ENCODE data around the gene FGF12. TPM values are rescaled to one million over a fixed set of nuclear protein-coding genes. Genes with fewer than 3 reads are reported as not detected.

Gene FGF12
- total and polyA plus RNA-seq, 9 donors = 3.0 to 5.4 (median 4.3) TPM

GRCh38 chr3:192433704-192434103 is 293.6 kb downstream of the FGF12 start:
- no peak for DNase-seq
- Histone ChIP-seq H3K27me3 (ENCODE audit: control insufficient read depth, insufficient read depth, low read length) (no peaks in the 10 kb centered on the region), H3K4me3 (ENCODE audit: low read length) (no peak overlapping the region), H3K4me1 (ENCODE audit: control insufficient read depth, insufficient read depth, low read length) (no peaks in the 10 kb centered on the region), H3K27ac (ENCODE audit: low read length) (no peak overlapping the region), H3K9me3 (replicated peaks; ENCODE audit: control insufficient read depth, low read depth, low read length) (no peaks in the 10 kb centered on the region), H3K36me3 (ENCODE audit: control insufficient read depth, insufficient read depth, low read length) (no peaks in the 10 kb centered on the region)
- 83% methylated on average over 2 of the region's 5 CpGs for WGBS (ENCODE audit: insufficient coverage)

- peak; percentile 31 for DNase-seq
- Histone ChIP-seq H3K27me3 (ENCODE audit: control insufficient read depth, insufficient read depth, low read length) (no peaks in the 10 kb centered on the region), H3K36me3 (ENCODE audit: control insufficient read depth, insufficient read depth, low read length) (no peaks in the 10 kb centered on the region), H3K4me1 (ENCODE audit: control insufficient read depth, insufficient read depth, low read length) (no peaks in the 10 kb centered on the region), H3K9me3 (replicated peaks; ENCODE audit: control insufficient read depth, low read depth, low read length) (no peaks in the 10 kb centered on the region), H3K4me3 (ENCODE audit: low read length) (no peak overlapping the region), H3K27ac (ENCODE audit: low read length) (no peak overlapping the region)
- no CpG with 5 or more reads among the region's 2 CpGs for WGBS (ENCODE audit: insufficient coverage)
Measured at GRCh38 chr3:192422997-192423342, 304.4 kb downstream of the FGF12 start.

DNA sequence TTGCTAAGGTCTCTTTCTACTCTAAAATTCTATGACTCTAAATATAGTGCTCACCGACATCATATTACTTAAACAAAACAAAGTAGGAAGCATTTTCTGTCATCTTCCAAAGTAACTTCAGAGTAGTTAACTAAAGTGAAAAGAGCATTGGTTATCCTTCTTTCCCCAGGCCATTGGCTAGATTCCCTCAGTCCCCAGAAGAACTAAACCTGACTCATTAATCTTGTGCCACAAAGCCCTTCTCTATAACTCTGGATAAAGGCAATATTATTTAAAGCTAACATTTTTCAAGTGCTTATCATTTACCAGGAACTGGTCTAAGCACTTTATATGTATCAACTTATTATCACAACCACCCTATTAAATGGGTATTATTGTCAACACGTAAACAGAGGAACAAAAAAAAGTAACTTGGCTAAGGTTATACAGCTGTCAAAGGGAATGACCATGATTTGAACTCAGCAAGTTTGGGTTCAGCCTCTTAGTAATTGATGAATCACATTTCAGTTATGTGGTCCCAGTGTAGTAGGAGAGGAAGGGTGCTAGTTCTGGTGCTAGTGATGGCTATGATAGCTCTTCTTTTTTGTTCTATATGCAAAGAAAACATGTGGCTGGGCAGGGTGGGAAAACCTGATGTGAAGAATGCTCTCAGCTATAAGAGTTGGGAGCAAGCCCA is 304.9 kb downstream of the FGF12 start:
- no CpG with 5 or more reads among the region's 2 CpGs for WGBS (ENCODE audit: insufficient coverage)

DNA sequence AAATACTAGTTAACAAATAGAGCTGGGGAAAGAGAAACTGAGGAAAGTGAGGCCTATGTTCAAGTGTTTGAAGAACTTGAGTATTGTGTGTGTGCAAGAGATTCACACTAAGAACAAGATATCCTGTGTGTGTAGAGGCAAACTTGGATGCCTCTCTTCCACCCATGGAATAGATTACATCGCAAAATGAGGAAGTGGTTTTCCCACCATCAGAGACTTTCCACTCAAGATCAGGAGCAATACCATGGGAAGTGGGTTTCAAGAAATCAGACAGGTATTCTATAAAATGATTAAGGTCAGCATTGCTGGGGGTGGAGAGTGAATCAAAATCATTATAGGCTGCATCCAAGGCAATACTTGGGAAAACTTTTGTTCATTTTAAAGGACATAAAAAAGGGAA is 308.0 kb downstream of the FGF12 start:
- DNase-seq = no peak
- H3K4me1 ChIP-seq (ENCODE audit: control insufficient read depth, insufficient read depth, low read length) = no peaks in the 10 kb centered on the region
- no peaks in the 10 kb centered on the region for H3K9me3 ChIP-seq (replicated peaks; ENCODE audit: control insufficient read depth, low read depth, low read length)
- no peaks in the 10 kb centered on the region for H3K36me3 ChIP-seq (ENCODE audit: control insufficient read depth, insufficient read depth, low read length)
- no peak overlapping the region for H3K4me3 ChIP-seq (ENCODE audit: low read length)
- no peak overlapping the region for H3K27ac ChIP-seq (ENCODE audit: low read length)
- WGBS (ENCODE audit: insufficient coverage) = no CpG with 5 or more reads among the region's 1 CpG
- H3K27me3 ChIP-seq (ENCODE audit: control insufficient read depth, insufficient read depth, low read length) = no peaks in the 10 kb centered on the region

More for the DNA sequence above, 304.9 kb downstream of the FGF12 start:
- Histone ChIP-seq H3K9me3 (replicated peaks; ENCODE audit: control insufficient read depth, low read depth, low read length) (no peaks in the 10 kb centered on the region), H3K4me1 (ENCODE audit: control insufficient read depth, insufficient read depth, low read length) (no peaks in the 10 kb centered on the region), H3K36me3 (ENCODE audit: control insufficient read depth, insufficient read depth, low read length) (no peaks in the 10 kb centered on the region), H3K4me3 (ENCODE audit: low read length) (no peak overlapping the region), H3K27ac (ENCODE audit: low read length) (no peak overlapping the region), H3K27me3 (ENCODE audit: control insufficient read depth, insufficient read depth, low read length) (no peaks in the 10 kb centered on the region)
- no peak for DNase-seq

GRCh38 chr3:192417559-192418055 is 309.7 kb downstream of the FGF12 start:
- DNase-seq = no peak
- Histone ChIP-seq H3K27me3 (ENCODE audit: control insufficient read depth, insufficient read depth, low read length) (no peaks in the 10 kb centered on the region), H3K27ac (ENCODE audit: low read length) (no peak overlapping the region), H3K4me1 (ENCODE audit: control insufficient read depth, insufficient read depth, low read length) (no peaks in the 10 kb centered on the region), H3K36me3 (ENCODE audit: control insufficient read depth, insufficient read depth, low read length) (no peaks in the 10 kb centered on the region), H3K4me3 (ENCODE audit: low read length) (no peak overlapping the region), H3K9me3 (replicated peaks; ENCODE audit: control insufficient read depth, low read depth, low read length) (no peaks in the 10 kb centered on the region)

GRCh38 chr3:192417017-192417416 is 310.3 kb downstream of the FGF12 start:
- Histone ChIP-seq H3K9me3 (replicated peaks; ENCODE audit: control insufficient read depth, low read depth, low read length) (no peaks in the 10 kb centered on the region), H3K27ac (ENCODE audit: low read length) (no peak overlapping the region), H3K36me3 (ENCODE audit: control insufficient read depth, insufficient read depth, low read length) (no peaks in the 10 kb centered on the region), H3K4me3 (ENCODE audit: low read length) (no peak overlapping the region), H3K4me1 (ENCODE audit: control insufficient read depth, insufficient read depth, low read length) (no peaks in the 10 kb centered on the region), H3K27me3 (ENCODE audit: control insufficient read depth, insufficient read depth, low read length) (no peaks in the 10 kb centered on the region)
- no CpG with 5 or more reads among the region's 2 CpGs for WGBS (ENCODE audit: insufficient coverage)
- no peak for DNase-seq

DNA sequence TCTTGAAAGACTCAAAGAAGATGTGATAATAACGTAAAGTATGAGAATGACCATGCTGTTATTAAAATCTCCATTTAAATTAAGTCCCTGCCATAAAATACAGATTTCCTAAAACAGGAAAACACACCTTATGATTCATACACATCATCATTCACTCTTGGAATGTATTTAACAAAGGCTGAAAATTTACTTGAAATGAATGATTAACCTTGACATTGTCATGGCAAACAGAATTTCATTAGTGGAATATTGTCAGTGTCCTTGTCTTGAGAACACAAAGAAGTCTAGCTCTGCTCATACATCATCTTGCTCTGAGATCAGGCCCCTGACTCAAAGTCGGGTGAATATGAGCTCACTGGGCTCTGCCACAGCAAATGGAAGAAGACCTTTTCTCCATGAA is 313.9 kb downstream of the FGF12 start:
- H3K4me3 ChIP-seq (ENCODE audit: low read length) = no peak overlapping the region
- H3K9me3 ChIP-seq (replicated peaks; ENCODE audit: control insufficient read depth, low read depth, low read length) = no peaks in the 10 kb centered on the region
- no peak for DNase-seq
- H3K27me3 ChIP-seq (ENCODE audit: control insufficient read depth, insufficient read depth, low read length) = peaks cover 23% of the 10 kb centered on the region
- no peaks in the 10 kb centered on the region for H3K36me3 ChIP-seq (ENCODE audit: control insufficient read depth, insufficient read depth, low read length)
- WGBS (ENCODE audit: insufficient coverage) = no CpG with 5 or more reads among the region's 2 CpGs
- H3K27ac ChIP-seq (ENCODE audit: low read length) = no peak overlapping the region
- peaks cover 8% of the 10 kb centered on the region for H3K4me1 ChIP-seq (ENCODE audit: control insufficient read depth, insufficient read depth, low read length)

- H3K36me3 ChIP-seq (ENCODE audit: control insufficient read depth, insufficient read depth, low read length) = no peaks in the 10 kb centered on the region
- no peaks in the 10 kb centered on the region for H3K9me3 ChIP-seq (replicated peaks; ENCODE audit: control insufficient read depth, low read depth, low read length)
- no peak overlapping the region for H3K27ac ChIP-seq (ENCODE audit: low read length)
- no peak for DNase-seq
- peaks cover 11% of the 10 kb centered on the region for H3K4me1 ChIP-seq (ENCODE audit: control insufficient read depth, insufficient read depth, low read length)
- peaks cover 40% of the 10 kb centered on the region for H3K27me3 ChIP-seq (ENCODE audit: control insufficient read depth, insufficient read depth, low read length)
- H3K4me3 ChIP-seq (ENCODE audit: low read length) = no peak overlapping the region
- WGBS (ENCODE audit: insufficient coverage) = 78% methylated on average over 3 of the region's 5 CpGs
Measured at GRCh38 chr3:192410684-192410960, 316.7 kb downstream of the FGF12 start.

GRCh38 chr3:192409838-192410683 is 317.3 kb downstream of the FGF12 start:
- Histone ChIP-seq H3K27me3 (ENCODE audit: control insufficient read depth, insufficient read depth, low read length) (peaks cover 40% of the 10 kb centered on the region), H3K4me1 (ENCODE audit: control insufficient read depth, insufficient read depth, low read length) (peaks cover 11% of the 10 kb centered on the region), H3K4me3 (ENCODE audit: low read length) (peak overlapping the region; percentile 61), H3K27ac (ENCODE audit: low read length) (peak overlapping the region; percentile 17), H3K36me3 (ENCODE audit: control insufficient read depth, insufficient read depth, low read length) (no peaks in the 10 kb centered on the region), H3K9me3 (replicated peaks; ENCODE audit: control insufficient read depth, low read depth, low read length) (no peaks in the 10 kb centered on the region)
- peak; percentile 84 for DNase-seq
- WGBS (ENCODE audit: insufficient coverage) = under 1% methylated on average over 32 of the region's 53 CpGs

- H3K4me1 ChIP-seq (ENCODE audit: control insufficient read depth, insufficient read depth, low read length) = peaks cover 11% of the 10 kb centered on the region
- peaks cover 40% of the 10 kb centered on the region for H3K27me3 ChIP-seq (ENCODE audit: control insufficient read depth, insufficient read depth, low read length)
- peak; percentile 60 for DNase-seq
- H3K27ac ChIP-seq (ENCODE audit: low read length) = peak overlapping the region; percentile 61
- H3K36me3 ChIP-seq (ENCODE audit: control insufficient read depth, insufficient read depth, low read length) = no peaks in the 10 kb centered on the region
- H3K4me3 ChIP-seq (ENCODE audit: low read length) = peak overlapping the region; percentile 61
- H3K9me3 ChIP-seq (replicated peaks; ENCODE audit: control insufficient read depth, low read depth, low read length) = no peaks in the 10 kb centered on the region
- WGBS (ENCODE audit: insufficient coverage) = under 1% methylated on average over 59 of the region's 61 CpGs
Measured at GRCh38 chr3:192409201-192409837, 318.0 kb downstream of the FGF12 start.
